ENCODE data around the gene CLIP2. TPM values are rescaled to one million over a fixed set of nuclear protein-coding genes. Genes with fewer than 3 reads are reported as not detected.
A peak's percentile ranks its signal among the peaks of the same experiment; 100 is the strongest.
"Not testable (repeated sequence)": the region's sequence is repeated elsewhere in the genome, so short reads cannot be mapped to it uniquely, and the experiment has no call there.

CLIP2 gene
- total RNA-seq, 2 experiments from 2014 or later = 2.4 to 2.7 TPM

- H3K9me3 Mint-ChIP-seq, CTCF ChIA-PET, H3K27me3 Mint-ChIP-seq, POLR2A ChIA-PET, H3K27ac Mint-ChIP-seq, DNase-seq: not testable (repeated sequence)
- peaks cover 18% of the 10 kb centered on the region for H3K4me1 Mint-ChIP-seq (ENCODE audit: low read depth)
- H3K36me3 Mint-ChIP-seq = peaks cover 20% of the 10 kb centered on the region
- H3K4me3 Mint-ChIP-seq = peak overlapping the region; percentile 98
- intact Hi-C loops (cut with micrococcal nuclease) = loop anchor here (2.0 kb wide), 2 partner anchors 15 to 173 kb away; partner anchors contain the start of gene LIMK1
These were observed 33.7 kb upstream of the CLIP2 start for GRCh38 chr7:74255461-74255860.

GRCh38 chr7:74256491-74257408 is 32.5 kb upstream of the CLIP2 start:
- Mint-ChIP-seq H3K4me1 (ENCODE audit: low read depth) (peaks cover 15% of the 10 kb centered on the region), H3K36me3 (peaks cover 13% of the 10 kb centered on the region), H3K27ac (no peak overlapping the region), H3K27me3 (no peaks in the 10 kb centered on the region), H3K9me3 (no peaks in the 10 kb centered on the region), H3K4me3 (no peak overlapping the region)
- CTCF ChIA-PET = interaction anchor here (0.8 to 1.2 kb wide), 3 partner anchors 18 to 144 kb away, joined by 3 to 7 read pairs (median 4); no protein-coding TSS in a partner anchor
- intact Hi-C loops (cut with micrococcal nuclease) = no loop called here
- no peak for DNase-seq
- POLR2A ChIA-PET = interaction anchor here (0.6 kb wide), 1 partner anchor 566 kb away, joined by 3 read pairs; no protein-coding TSS in a partner anchor

DNA sequence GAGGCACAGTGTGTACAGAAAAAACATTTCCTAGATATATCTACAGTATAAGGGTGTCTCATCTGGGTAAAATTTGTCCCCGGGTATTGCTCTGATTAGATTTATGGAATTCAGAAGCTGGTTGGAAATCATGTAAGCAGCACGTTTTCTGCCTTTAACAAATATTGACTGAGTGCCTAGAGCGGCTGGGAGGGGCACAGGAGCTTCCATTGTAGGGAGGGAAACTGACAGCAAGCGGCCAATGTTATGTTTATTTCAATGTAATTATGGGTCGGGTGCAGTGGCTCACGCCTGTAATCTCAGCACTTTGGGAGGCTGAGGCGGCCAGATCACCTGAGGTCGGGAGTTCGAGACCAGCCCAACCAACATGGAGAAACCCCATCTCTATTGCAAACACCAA is 30.6 kb upstream of the CLIP2 start:
- H3K36me3 Mint-ChIP-seq = peaks cover 6% of the 10 kb centered on the region
- DNase-seq = no peak
- ChIA-PET POLR2A (no interaction called here), CTCF (no interaction called here)
- peaks cover 4% of the 10 kb centered on the region for H3K4me1 Mint-ChIP-seq (ENCODE audit: low read depth)
- no peak overlapping the region for H3K27ac Mint-ChIP-seq
- H3K9me3 Mint-ChIP-seq = no peaks in the 10 kb centered on the region
- no peaks in the 10 kb centered on the region for H3K27me3 Mint-ChIP-seq
- no peak overlapping the region for H3K4me3 Mint-ChIP-seq
- intact Hi-C loops (cut with micrococcal nuclease) = no loop called here

DNA sequence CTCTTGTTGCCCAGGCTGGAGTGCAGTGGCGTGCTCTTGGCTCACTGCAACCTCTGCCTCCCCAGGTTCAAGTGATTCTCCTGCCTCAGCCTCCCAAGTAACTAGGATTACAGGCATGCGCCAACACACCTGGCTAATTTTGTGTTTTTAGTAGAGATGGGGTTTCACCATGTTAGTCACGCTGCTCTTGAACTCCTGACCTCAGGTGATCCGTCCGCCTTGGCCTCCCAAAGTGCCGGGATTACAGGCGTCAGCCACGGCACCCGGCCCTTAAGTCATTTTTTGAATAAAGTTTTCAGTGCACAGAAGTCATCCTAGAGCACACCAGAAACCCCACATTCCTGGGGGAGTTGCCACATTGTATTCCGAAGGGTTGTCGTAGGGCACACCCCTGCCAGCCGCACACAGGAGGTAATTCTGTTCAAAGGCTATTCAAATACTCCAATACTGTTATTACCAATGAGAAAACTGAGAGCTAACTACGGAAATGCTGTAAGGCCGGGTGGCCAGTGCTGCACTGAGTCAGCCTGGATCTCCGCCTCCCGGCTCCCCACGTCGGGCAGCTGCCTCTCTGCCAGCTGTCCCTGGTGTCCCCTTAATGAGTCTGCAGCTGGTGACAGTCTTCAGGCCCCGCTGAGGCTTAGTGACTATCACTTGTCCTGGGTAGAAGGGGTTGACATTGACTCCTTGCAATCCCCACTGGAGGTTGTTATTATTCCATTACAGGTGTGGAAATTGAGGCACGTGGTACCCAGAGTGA is 26.4 kb upstream of the CLIP2 start:
- Mint-ChIP-seq H3K9me3 (no peaks in the 10 kb centered on the region), H3K27ac (no peak overlapping the region), H3K4me3 (no peak overlapping the region), H3K4me1 (ENCODE audit: low read depth) (no peaks in the 10 kb centered on the region), H3K27me3 (peaks cover 2% of the 10 kb centered on the region), H3K36me3 (no peaks in the 10 kb centered on the region)
- no peak for DNase-seq
- ChIA-PET POLR2A (no interaction called here), CTCF (interaction anchor here (1.0 kb wide), 1 partner anchor 138 kb away, joined by 4 read pairs; no protein-coding TSS in a partner anchor)
- intact Hi-C loops (cut with micrococcal nuclease) = no loop called here

DNA sequence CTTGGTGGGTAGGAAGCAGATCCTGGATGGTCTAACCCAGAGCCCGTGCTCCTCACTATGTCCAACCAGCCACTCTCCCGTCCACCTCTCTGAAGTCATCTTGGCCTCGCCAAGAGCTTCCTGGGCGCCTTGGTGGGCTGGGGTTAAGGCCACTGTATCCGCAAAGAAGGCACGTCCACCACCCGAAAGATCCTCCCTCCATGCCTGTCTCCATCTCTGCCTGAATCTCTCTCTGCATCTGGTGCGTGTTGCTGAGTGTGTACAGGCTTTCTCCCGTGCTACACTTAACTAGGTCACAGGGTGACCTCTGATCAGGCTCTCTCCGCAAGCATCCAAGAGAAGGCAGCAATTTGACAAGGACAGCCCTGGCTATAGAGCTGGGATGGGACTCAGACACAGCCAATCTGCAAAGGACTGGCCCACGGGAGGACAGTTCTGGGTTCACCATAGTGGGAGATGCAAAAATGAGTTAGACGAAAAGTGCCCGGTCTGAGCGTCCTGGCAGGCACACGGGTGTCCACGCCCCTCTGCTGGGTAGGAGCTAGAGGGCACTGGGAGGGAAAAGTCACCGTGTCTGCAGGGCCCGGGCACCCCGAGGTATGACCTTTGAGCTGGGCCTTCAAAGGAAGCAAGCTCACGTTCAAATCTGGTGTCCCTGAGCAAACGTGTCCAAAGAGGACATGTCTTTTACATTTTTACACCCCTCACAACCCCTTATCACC is 25.6 kb upstream of the CLIP2 start:
- no peak overlapping the region for H3K4me3 Mint-ChIP-seq
- H3K27me3 Mint-ChIP-seq = peaks cover 2% of the 10 kb centered on the region
- no peaks in the 10 kb centered on the region for H3K36me3 Mint-ChIP-seq
- intact Hi-C loops (cut with micrococcal nuclease) = no loop called here
- no peak overlapping the region for H3K27ac Mint-ChIP-seq
- H3K9me3 Mint-ChIP-seq = no peaks in the 10 kb centered on the region
- DNase-seq = no peak
- POLR2A ChIA-PET = no interaction called here
- H3K4me1 Mint-ChIP-seq (ENCODE audit: low read depth) = no peaks in the 10 kb centered on the region
- CTCF ChIA-PET = interaction anchor here (0.6 to 1.0 kb wide), 2 partner anchors 13 to 137 kb away, joined by 3 to 4 read pairs; no protein-coding TSS in a partner anchor

- POLR2A ChIA-PET = no interaction called here
- CTCF ChIA-PET = no interaction called here
- H3K27ac Mint-ChIP-seq = no peak overlapping the region
- H3K4me3 Mint-ChIP-seq = no peak overlapping the region
- no peaks in the 10 kb centered on the region for H3K36me3 Mint-ChIP-seq
- peaks cover 2% of the 10 kb centered on the region for H3K27me3 Mint-ChIP-seq
- DNase-seq = no peak
- H3K4me1 Mint-ChIP-seq (ENCODE audit: low read depth) = no peaks in the 10 kb centered on the region
- H3K9me3 Mint-ChIP-seq = no peaks in the 10 kb centered on the region
- intact Hi-C loops (cut with micrococcal nuclease) = no loop called here
These were observed 22.8 kb upstream of the CLIP2 start for GRCh38 chr7:74266191-74266963.

DNA sequence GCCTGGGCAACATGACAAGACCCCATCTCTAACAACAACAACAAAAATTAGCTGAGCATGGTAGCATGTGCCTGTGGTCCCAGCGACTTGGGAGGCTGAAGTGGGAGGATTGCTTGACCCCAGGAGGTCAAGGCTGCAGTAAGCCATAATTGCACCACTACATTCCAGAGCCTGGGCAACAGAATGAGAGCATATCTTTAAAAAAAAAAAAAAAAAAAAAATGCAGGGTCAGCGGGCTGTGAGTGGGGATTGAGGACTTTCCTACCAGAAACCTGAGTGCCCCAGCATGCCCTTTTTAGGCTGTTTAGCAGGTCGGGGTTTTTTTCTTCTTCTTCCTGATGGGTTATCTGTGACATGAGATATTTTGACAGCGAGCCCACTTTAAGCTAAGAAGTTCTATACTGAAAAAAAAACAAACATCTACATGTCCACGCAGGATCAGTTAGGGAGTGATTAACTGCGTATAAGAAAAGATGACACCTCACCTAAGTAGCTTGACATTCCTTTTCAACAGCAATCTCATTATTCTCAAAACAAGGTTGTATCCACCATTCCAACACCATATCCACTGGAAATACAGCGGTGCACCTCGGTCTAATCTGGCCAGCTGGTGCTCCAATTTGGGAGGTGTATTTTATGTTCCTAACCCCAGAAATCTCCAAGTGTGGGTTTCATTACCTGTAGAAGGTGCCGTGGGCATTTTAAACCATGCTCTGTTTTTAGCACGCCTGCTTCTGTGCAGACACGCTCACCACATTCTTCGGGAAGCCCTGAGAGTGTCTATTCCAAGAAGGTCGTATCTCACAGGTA is 21.2 kb upstream of the CLIP2 start:
- peaks cover 8% of the 10 kb centered on the region for H3K27me3 Mint-ChIP-seq
- no peak overlapping the region for H3K27ac Mint-ChIP-seq
- H3K4me1 Mint-ChIP-seq (ENCODE audit: low read depth) = peaks cover 10% of the 10 kb centered on the region
- H3K36me3 Mint-ChIP-seq = no peaks in the 10 kb centered on the region
- no peak for DNase-seq
- ChIA-PET CTCF (no interaction called here), POLR2A (no interaction called here)
- H3K9me3 Mint-ChIP-seq = no peaks in the 10 kb centered on the region
- intact Hi-C loops (cut with micrococcal nuclease) = no loop called here
- H3K4me3 Mint-ChIP-seq = no peak overlapping the region

- H3K9me3 Mint-ChIP-seq = no peaks in the 10 kb centered on the region
- H3K36me3 Mint-ChIP-seq = no peaks in the 10 kb centered on the region
- H3K4me1 Mint-ChIP-seq (ENCODE audit: low read depth) = peaks cover 10% of the 10 kb centered on the region
- no peak overlapping the region for H3K27ac Mint-ChIP-seq
- peak; percentile 71 for DNase-seq
- intact Hi-C loops (cut with micrococcal nuclease) = loop anchor here (1.0 to 2.0 kb wide), 2 partner anchors 15 to 18 kb away; partner anchors contain the start of gene RFC2
- CTCF ChIA-PET = interaction anchor here (1.3 kb wide), 1 partner anchor 64 kb away, joined by 4 read pairs; no protein-coding TSS in a partner anchor
- peak overlapping the region; percentile 74 for H3K4me3 Mint-ChIP-seq
- H3K27me3 Mint-ChIP-seq = peaks cover 7% of the 10 kb centered on the region
- POLR2A ChIA-PET = interaction anchor here (1.0 kb wide), 1 partner anchor 19 kb away, joined by 3 read pairs; no protein-coding TSS in a partner anchor
These were observed 19.4 kb upstream of the CLIP2 start for GRCh38 chr7:74269757-74270277.

DNA sequence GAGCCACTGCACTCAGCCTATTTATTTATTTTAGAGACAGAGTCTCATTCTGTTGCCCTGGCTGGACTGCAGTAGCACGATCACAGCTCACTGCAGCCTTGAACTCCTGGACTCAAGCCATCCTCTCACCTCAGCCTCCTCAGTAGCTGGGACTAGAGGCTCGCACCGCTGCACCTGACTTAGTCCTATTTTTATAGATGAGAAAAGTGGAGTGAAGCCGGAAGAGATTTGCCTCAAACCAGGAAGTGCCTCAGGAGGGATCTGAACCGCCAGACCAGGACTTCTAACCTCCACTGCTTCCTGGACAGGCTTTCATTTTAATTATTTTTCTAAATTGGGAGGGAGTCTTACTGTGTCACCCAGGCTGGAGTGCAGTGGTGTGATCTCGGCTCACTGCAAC is 17.5 kb upstream of the CLIP2 start:
- peaks cover 7% of the 10 kb centered on the region for H3K27me3 Mint-ChIP-seq
- H3K4me1 Mint-ChIP-seq (ENCODE audit: low read depth) = peaks cover 10% of the 10 kb centered on the region
- ChIA-PET POLR2A (no interaction called here), CTCF (no interaction called here)
- no peak overlapping the region for H3K27ac Mint-ChIP-seq
- no peaks in the 10 kb centered on the region for H3K9me3 Mint-ChIP-seq
- intact Hi-C loops (cut with micrococcal nuclease) = loop anchor here (2.0 kb wide), 1 partner anchor 17 kb away; the partner anchor contains the start of gene RFC2
- H3K36me3 Mint-ChIP-seq = no peaks in the 10 kb centered on the region
- no peak overlapping the region for H3K4me3 Mint-ChIP-seq
- no peak for DNase-seq

DNA sequence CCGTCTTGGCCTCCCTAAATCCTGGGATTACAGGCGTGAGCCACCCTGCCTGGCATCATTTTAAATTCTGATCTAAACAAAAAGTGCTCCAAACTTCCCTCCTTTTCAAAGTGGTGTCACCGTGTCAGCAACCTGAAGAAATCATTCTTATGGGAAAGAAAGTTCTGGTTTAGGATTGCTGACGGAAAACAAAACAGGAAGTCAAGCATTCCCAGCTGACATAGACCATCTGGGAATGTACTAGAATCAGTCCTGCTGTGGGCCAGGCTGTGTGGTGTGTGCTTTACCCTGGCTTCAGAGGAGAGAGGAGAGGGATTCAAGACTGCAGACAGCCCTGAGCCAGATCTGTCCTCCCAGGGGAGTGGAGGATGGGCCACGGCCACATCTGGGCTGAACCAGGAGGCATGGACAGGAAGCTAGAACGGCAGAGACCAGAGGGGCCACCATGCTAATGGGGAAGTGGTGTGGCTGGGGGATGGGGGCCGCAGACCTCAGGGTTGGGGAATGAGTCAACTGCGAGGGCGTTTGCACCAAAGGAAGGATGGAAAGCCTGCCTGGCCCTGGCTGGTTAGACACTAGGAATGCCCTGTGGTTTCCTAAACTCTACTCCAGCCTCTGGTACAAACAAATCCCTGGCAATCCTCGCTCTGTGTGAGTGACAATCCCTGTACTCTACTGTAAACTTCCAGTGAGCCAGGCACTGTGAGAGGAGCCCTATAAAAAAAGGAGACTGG is 16.7 kb upstream of the CLIP2 start:
- Mint-ChIP-seq H3K4me1 (ENCODE audit: low read depth) (peaks cover 10% of the 10 kb centered on the region), H3K27me3 (peaks cover 7% of the 10 kb centered on the region), H3K36me3 (no peaks in the 10 kb centered on the region), H3K9me3 (no peaks in the 10 kb centered on the region), H3K4me3 (no peak overlapping the region), H3K27ac (no peak overlapping the region)
- ChIA-PET CTCF (no interaction called here), POLR2A (no interaction called here)
- peak; percentile 54 for DNase-seq
- intact Hi-C loops (cut with micrococcal nuclease) = no loop called here

Data from activated CD4-positive, alpha-beta memory T cell treated with anti-CD3 and anti-CD28 coated beads for 36 hours (primary cell).